VCaP (cell line): ENCODE results near the gene ELMO1.
A peak's percentile ranks its signal among the peaks of the same experiment; 100 is the strongest.

ENCODE experiments used
- H3K27ac ChIP-seq: fragments of 450-650 bp; 2 replicates; pipeline ENCODE4 v1.5.1; 2017
- TF ChIP-seq, protein P1 (sequence below): fragments of 450-650 bp; conservative IDR thresholded peaks from 2 replicates; pipeline ENCODE4 v1.5.1; 2017; ENCODE audit warnings: mild to moderate bottlenecking, moderate library complexity

The ELMO1 gene

DNA sequence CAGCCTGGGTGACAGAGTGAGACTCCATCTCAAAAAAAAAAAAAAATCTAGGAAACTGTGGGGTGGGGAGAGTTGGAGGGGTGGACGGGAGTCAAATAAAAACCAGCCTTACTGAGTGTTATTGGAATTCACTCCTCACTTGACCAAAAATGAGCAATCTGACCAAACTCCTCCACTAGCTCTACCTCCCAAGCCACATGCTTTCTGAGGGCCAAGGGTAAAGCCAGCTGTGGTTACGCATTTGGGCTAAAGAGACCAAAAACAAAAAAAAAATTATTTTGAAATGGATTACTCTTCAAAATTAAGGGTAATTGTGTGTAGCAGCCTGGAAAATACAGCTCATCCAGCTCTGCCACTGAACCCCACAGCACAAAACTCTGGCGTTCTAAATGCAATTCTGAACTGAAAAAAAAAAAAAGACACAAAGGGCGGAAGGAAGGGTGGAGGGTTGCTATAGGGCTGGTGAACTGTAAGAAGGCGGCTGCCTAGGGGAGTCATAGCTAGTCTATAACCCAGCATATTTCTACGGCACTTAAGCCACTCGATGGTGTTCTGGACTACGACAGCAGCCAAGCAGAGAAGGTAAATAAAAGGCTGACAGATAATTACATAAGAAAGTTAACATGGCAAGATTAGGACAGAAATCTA lies 7.8 kb downstream of the ELMO1 start:
- TF ChIP-seq, protein P1, sequence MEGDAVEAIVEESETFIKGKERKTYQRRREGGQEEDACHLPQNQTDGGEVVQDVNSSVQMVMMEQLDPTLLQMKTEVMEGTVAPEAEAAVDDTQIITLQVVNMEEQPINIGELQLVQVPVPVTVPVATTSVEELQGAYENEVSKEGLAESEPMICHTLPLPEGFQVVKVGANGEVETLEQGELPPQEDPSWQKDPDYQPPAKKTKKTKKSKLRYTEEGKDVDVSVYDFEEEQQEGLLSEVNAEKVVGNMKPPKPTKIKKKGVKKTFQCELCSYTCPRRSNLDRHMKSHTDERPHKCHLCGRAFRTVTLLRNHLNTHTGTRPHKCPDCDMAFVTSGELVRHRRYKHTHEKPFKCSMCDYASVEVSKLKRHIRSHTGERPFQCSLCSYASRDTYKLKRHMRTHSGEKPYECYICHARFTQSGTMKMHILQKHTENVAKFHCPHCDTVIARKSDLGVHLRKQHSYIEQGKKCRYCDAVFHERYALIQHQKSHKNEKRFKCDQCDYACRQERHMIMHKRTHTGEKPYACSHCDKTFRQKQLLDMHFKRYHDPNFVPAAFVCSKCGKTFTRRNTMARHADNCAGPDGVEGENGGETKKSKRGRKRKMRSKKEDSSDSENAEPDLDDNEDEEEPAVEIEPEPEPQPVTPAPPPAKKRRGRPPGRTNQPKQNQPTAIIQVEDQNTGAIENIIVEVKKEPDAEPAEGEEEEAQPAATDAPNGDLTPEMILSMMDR: no peak
- H3K27ac ChIP-seq: no peak overlapping the region

DNA sequence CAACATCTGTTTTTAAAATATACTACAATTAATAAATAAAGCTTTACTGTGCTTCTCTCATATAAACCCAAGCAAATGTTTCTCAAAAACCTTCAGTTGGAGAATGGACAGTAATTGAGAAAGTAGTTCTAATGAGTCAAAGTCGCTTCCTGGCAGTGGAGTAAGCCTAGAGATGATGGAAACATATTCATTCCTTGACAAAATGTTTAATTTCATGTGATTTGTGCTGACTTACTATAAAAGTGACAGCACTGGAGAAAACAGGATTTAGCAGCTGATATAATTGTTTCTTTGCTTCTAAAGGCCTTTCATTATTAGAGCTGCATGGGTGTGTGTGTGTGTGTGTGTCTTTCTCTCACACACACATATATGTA lies 9.0 kb downstream of the ELMO1 start:
- peak overlapping the region; percentile 26; the same call in 1 of the 2 replicates for H3K27ac ChIP-seq
- TF ChIP-seq, protein P1: no peak

DNA sequence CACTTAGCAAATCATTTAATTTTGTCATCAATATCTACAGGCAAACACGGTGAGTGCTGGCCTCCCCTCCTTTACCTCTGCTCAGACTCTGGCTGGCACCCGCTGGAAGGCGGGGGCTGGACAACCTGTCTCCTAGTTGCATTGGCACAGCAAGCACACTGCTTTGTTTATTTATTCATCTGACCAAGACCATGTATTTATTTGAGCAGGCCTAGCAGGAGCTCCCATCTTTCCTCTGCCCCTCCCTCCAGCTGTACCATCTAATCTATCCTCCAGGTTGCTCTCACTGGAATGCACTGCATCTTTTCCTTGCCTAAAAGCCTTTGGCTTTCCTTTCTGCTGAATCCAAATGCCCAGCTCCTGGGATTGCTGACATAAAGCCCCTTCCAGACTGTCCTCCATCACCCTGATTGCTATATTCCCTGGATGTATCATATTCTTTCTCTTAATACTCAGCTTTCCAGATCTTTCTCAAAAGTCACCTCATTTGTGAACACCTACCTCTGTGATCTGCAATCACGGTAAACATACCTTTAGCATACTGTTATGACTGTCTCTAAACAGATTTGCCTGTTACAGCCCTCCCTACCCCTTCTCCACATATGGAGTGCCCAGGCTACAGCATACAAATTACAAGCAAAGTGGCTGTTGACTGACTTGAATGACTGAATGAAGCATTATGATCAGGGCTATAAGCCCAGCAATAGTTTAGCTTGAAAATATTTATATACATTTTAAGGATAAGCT lies 9.6 kb downstream of the ELMO1 start:
- TF ChIP-seq, protein P1: no peak
- peak overlapping the region; percentile 26 for H3K27ac ChIP-seq

DNA sequence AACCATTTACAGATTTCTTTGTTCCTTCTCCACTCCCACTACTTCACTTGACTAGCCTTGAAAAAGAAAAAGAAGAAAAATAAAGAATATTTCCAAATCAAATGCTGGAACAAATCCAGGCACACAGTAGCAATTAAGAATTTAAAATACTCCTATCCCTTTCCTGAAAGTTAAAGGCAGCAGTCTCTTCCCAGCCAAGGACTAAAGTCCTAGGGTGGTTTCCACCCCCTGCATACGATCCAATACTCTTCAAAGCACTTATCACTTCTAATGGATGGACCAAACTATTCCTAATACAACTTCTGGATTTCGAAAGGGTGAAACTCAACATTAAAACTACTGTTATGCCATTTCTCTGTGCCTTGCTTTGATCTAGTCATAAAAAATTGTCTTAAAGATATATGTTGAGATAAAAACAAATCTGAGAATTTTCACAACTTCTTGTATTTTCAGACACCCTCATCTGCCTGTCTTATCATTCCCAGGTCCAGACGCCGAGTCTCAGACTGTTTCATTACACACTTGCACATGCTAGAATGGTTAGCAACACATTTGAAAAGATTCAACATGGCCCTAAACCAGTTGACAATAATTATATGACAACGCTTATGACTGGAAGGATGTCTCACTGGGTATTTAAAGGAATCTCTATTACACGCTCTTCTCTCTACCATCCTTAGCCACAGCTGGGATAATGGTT lies 13.4 kb downstream of the ELMO1 start:
- no peak overlapping the region for H3K27ac ChIP-seq
- TF ChIP-seq, protein P1: no peak

DNA sequence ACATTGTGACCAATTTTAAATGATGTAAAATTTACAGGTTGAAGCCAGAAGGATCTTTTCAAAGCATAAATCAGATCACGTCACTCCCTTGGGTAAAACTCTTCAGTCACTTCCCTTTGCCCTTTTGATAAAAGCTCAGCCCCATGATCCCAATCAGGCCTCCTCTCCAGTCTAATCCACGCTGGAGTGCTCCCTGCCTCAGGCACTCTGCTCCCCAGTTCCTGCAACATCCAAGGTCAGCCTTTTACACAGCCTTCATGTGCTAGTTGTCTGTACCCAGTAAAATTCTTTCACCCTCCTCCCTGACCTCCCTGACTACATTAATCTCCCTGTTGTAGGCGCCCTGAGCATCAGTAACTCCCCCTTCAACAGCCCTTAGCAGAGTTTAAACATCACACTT lies 14.1 kb downstream of the ELMO1 start:
- no peak overlapping the region for H3K27ac ChIP-seq
- TF ChIP-seq, protein P1: no peak

DNA sequence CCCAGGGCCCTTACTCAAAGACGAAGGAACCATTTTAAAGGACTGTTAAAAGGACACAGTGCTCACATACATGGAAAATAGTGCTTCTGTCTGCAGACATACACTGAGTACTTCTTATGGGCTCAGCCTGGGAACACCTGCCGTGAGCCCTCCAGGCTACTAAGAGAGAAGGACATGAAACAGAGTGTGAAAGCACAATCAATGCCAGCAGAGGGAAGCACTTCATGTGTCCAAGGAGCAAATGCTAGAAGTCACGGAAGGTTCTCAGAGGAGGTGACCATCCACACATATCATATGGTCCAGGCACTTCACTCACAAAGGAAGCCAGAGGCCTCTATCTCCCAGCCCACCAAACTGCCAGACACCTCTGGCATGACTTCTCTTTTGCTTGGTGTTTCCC lies 15.5 kb downstream of the ELMO1 start:
- TF ChIP-seq, protein P1: peak; percentile 52
- H3K27ac ChIP-seq: no peak overlapping the region

DNA sequence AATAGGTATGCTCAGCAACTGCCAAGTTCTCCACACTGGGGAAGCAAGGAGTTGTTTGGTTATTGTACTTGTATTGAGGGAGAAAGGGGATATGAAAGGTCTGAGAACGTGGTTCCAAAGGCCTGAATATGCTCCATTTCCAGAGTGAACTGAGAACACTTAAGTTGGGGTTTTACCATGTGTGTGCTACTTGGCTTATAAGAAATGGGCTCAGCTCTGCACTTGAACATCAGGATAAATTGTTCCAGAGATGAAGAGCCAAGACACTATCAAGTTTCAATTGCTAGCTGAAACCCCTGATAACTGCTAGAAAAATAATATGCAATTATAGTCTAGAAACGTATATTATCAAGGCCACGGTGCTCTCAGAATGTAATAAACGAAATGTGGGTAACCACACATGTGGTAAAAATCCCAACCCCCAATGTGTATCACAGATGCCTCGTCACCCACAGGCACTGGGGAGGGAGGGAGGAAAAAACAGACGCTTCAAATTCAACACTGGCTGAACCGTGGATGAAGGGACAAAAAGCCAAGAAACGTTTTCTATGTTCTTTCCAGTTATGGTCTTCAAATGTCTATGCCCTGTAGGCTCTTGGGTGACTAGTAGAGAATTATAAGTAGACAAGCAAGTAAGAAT lies 16.3 kb downstream of the ELMO1 start:
- H3K27ac ChIP-seq: no peak overlapping the region

More for the DNA sequence above, 16.3 kb downstream of the ELMO1 start:
- TF ChIP-seq, protein P1: no peak
